Right atrium auricular region (tissue), 2 donors: Measurements from ENCODE around the gene C1orf167. TPM values are rescaled to one million over a fixed set of nuclear protein-coding genes. Genes with fewer than 3 reads are reported as not detected.

Source experiments
- DNase-seq: peaks from one replicate; pipeline ENCODE4 v3.0.0-alpha.2; 2019; ENCODE audit warnings: low spot score
- H3K27ac ChIP-seq, 2 donors: fragments of 200-600 bp; sonication (generic); 1 replicate in 1 of 2; 2 replicates in 1 of 2; pipeline ENCODE4 v1.5.1; 2016 to 2019
- H3K27me3 ChIP-seq, 2 donors: fragments of 200-600 bp; sonication (generic); one replicate each; pipeline versions ENCODE4 v1.5.1 to v1.6.0; 2017 to 2019
- H3K36me3 ChIP-seq: fragments of 200-600 bp; sonication (generic); one replicate; pipeline ENCODE4 v1.5.1; 2016
- H3K4me1 ChIP-seq, 2 donors: fragments of 200-600 bp; sonication (generic); one replicate each; pipeline versions ENCODE4 v1.5.1 to v1.6.0; 2017 to 2019
- H3K4me3 ChIP-seq, 2 donors: fragments of 200-600 bp; sonication (generic); 1 replicate in 1 of 2; 2 replicates in 1 of 2; pipeline ENCODE4 v1.5.1; 2017 to 2019; ENCODE audit warnings: mild to moderate bottlenecking in 1 of 2, moderate library complexity in 1 of 2
- H3K9me3 ChIP-seq, 2 donors: fragments of 200-600 bp; sonication (generic); one replicate each; pipeline ENCODE4 v1.5.1; 2019
- CTCF ChIP-seq, 2 donors: fragments of 200-600 bp; sonication (generic); IDR thresholded peaks; one replicate each; pipeline ENCODE4 v1.5.1; 2019; ENCODE audit warnings: antibody characterized with exemption in 2 of 2
- total RNA-seq, 2 donors: library from RNA; depleted of rRNA; stranded (reverse); fragments of >200 nt; gene quantifications; one replicate each; pipeline ENCODE4 v1.1.0, GENCODE V29; 2016

The C1orf167 gene
- total RNA-seq, 2 donors from 2014 or later = 0.85 to 1.7 TPM

GRCh38 chr1:11751087-11751486, 10.9 kb upstream of the C1orf167 start:
- no peak for TF ChIP-seq CTCF (IDR thresholded peaks at IDR 0.05)
- H3K4me1 ChIP-seq = peaks cover 0 to 22% of the 10 kb centered on the region in 2 donors
- H3K4me3 ChIP-seq = no peak overlapping the region
- DNase-seq = no peak
- no peak overlapping the region for H3K27ac ChIP-seq
- no peaks in the 10 kb centered on the region for H3K9me3 ChIP-seq
- no peaks in the 10 kb centered on the region for H3K27me3 ChIP-seq
- H3K36me3 ChIP-seq = peaks cover 21% of the 10 kb centered on the region

GRCh38 chr1:11752359-11753088, 9.5 kb upstream of the C1orf167 start:
- Histone ChIP-seq H3K27me3 (no peaks in the 10 kb centered on the region), H3K27ac (no peak overlapping the region), H3K36me3 (peaks cover 21% of the 10 kb centered on the region), H3K4me3 (no peak overlapping the region), H3K9me3 (no peaks in the 10 kb centered on the region), H3K4me1 (peaks cover 0 to 9% of the 10 kb centered on the region in 2 donors)
- DNase-seq = no peak
- no peak for TF ChIP-seq CTCF (IDR thresholded peaks at IDR 0.05)

- Histone ChIP-seq H3K9me3 (no peaks in the 10 kb centered on the region), H3K36me3 (peaks cover 16% of the 10 kb centered on the region), H3K27me3 (no peaks in the 10 kb centered on the region), H3K4me1 (peaks cover 0 to 6% of the 10 kb centered on the region in 2 donors), H3K4me3 (no peak overlapping the region), H3K27ac (no peak overlapping the region)
- DNase-seq = no peak
- TF ChIP-seq CTCF (IDR thresholded peaks at IDR 0.05) = no peak
Measured at GRCh38 chr1:11753555-11754208, 8.3 kb upstream of the C1orf167 start.

- no peak for TF ChIP-seq CTCF (IDR thresholded peaks at IDR 0.05)
- no peaks in the 10 kb centered on the region for H3K27me3 ChIP-seq
- H3K4me3 ChIP-seq = no peak overlapping the region
- H3K9me3 ChIP-seq = no peaks in the 10 kb centered on the region
- H3K36me3 ChIP-seq = no peaks in the 10 kb centered on the region
- no peak for DNase-seq
- H3K4me1 ChIP-seq = peaks cover 0 to 3% of the 10 kb centered on the region in 2 donors
- H3K27ac ChIP-seq = no peak overlapping the region
Measured at GRCh38 chr1:11757047-11757446, 4.9 kb upstream of the C1orf167 start.

GRCh38 chr1:11759791-11760190, 2.2 kb upstream of the C1orf167 start:
- Histone ChIP-seq H3K27me3 (no peaks in the 10 kb centered on the region), H3K36me3 (no peaks in the 10 kb centered on the region), H3K27ac (no peak overlapping the region), H3K4me1 (peaks cover 0 to 5% of the 10 kb centered on the region in 2 donors), H3K4me3 (no peak overlapping the region), H3K9me3 (no peaks in the 10 kb centered on the region)
- TF ChIP-seq CTCF (IDR thresholded peaks at IDR 0.05) = no peak
- DNase-seq = no peak
